IMR-90 (cell line): ENCODE measurements around the gene MAGI2. TPM values are rescaled to one million over a fixed set of nuclear protein-coding genes. Genes with fewer than 3 reads are reported as not detected.

ENCODE experiments used
- ATAC-seq: fragments of 200-7000 bp; cut with Tn5 transposase; 2 replicates; pipeline ENCODE4 v1.9.1; 2020; ENCODE audit warnings: low read depth, mild to moderate bottlenecking, moderate library complexity
- BruUV-seq: library from RNA; stranded (reverse); fragments of 400-500 nt; replicated peaks from 2 replicates; lab custom pipeline; 2021; lab: Mats Ljungman, UMichigan
- CTCF ChIA-PET: fragments of 300-600 bp; formaldehyde crosslinking; extraction: SDS; loops from one replicate; lab custom pipeline; 2021; ENCODE audit warnings: antibody characterized with exemption; lab: Yijun Ruan, JAX
- POLR2A ChIA-PET: fragments of 300-600 bp; sonication (Branson Sonifier 250); formaldehyde crosslinking; loops from one replicate; lab custom pipeline; 2022; ENCODE audit warnings: antibody characterized with exemption; ENCODE audit not compliant: unreplicated experiment; lab: Charles Lee
- DNase-seq: peaks from one replicate; pipeline ENCODE4 v3.0.0; 2013
- H2AFZ ChIP-seq: replicated peaks from 2 replicates; pipeline ENCODE3; 2013; ENCODE audit warnings: low read length, mild to moderate bottlenecking; ENCODE audit not compliant: poor library complexity
- H2AK5ac ChIP-seq: 2 replicates; pipeline ENCODE4 v1.6.1; 2013; ENCODE audit warnings: low read depth, low read length, inconsistent platforms
- H2AK9ac ChIP-seq: replicated peaks from 2 replicates; pipeline ENCODE3; 2013; ENCODE audit warnings: mild to moderate bottlenecking, low read depth, low read length, moderate library complexity; ENCODE audit not compliant: poor library complexity
- H2BK120ac ChIP-seq: 2 replicates; pipeline ENCODE4 v1.6.1; 2013; ENCODE audit warnings: low read depth, low read length, inconsistent platforms
- H2BK15ac ChIP-seq: 3 replicates; pipeline ENCODE4 v1.6.1; 2013; ENCODE audit warnings: low read depth, low read length, inconsistent platforms
- H2BK20ac ChIP-seq: 2 replicates; pipeline ENCODE4 v1.6.1; 2013; ENCODE audit warnings: low read depth, mild to moderate bottlenecking, inconsistent platforms, low read length, moderate library complexity
- H2BK5ac ChIP-seq: 2 replicates; pipeline ENCODE4 v1.6.1; 2013; ENCODE audit warnings: mild to moderate bottlenecking, low read depth, low read length, inconsistent platforms; ENCODE audit not compliant: poor library complexity, severe bottlenecking
- H3K14ac ChIP-seq: replicated peaks from 2 replicates; pipeline ENCODE4 v1.6.1; 2013; ENCODE audit warnings: low read depth, low read length, inconsistent platforms
- H3K18ac ChIP-seq: 2 replicates; pipeline ENCODE4 v1.6.1; 2013; ENCODE audit warnings: low read depth, low read length, control low read depth
- H3K23ac ChIP-seq: 2 replicates; pipeline ENCODE4 v1.6.1; 2013; ENCODE audit warnings: low read depth, low read length, inconsistent platforms
- H3K27ac ChIP-seq: 2 replicates; pipeline ENCODE4 v1.5.1; 2013; ENCODE audit warnings: mild to moderate bottlenecking, control low read depth, low read length; ENCODE audit not compliant: insufficient read depth
- H3K27me3 ChIP-seq: 2 replicates; pipeline ENCODE4 v1.6.1; 2013; ENCODE audit warnings: low read length; ENCODE audit not compliant: control insufficient read depth, insufficient read depth
- H3K36me3 ChIP-seq: 2 replicates; pipeline ENCODE4 v1.6.1; 2013; ENCODE audit warnings: low read length, mixed read lengths; ENCODE audit not compliant: control insufficient read depth, insufficient read depth
- H3K4ac ChIP-seq: 2 replicates; pipeline ENCODE4 v1.6.1; 2013; ENCODE audit warnings: low read depth, low read length, inconsistent platforms
- H3K4me1 ChIP-seq: 2 replicates; pipeline ENCODE4 v1.6.1; 2013; ENCODE audit warnings: low read length, mixed read lengths; ENCODE audit not compliant: control insufficient read depth, insufficient read depth
- H3K4me2 ChIP-seq: 2 replicates; pipeline ENCODE4 v1.6.1; 2013; ENCODE audit warnings: low read depth, mild to moderate bottlenecking, control low read depth, low read length, moderate library complexity
- H3K4me3 ChIP-seq: 2 replicates; pipeline ENCODE4 v1.5.1; 2013; ENCODE audit warnings: low read depth, mild to moderate bottlenecking, control low read depth, low read length, moderate library complexity; ENCODE audit not compliant: insufficient read depth
- H3K56ac ChIP-seq: 2 replicates; pipeline ENCODE4 v1.6.1; 2013; ENCODE audit warnings: low read length, inconsistent platforms; ENCODE audit not compliant: insufficient read depth; ENCODE audit errors: extremely low read depth
- H3K79me1 ChIP-seq, 2 experiments: 2 replicates each; pipeline ENCODE4 v1.6.1; 2013; ENCODE audit warnings: low read length in 2 of 2, inconsistent platforms in 1 of 2, low read depth in 1 of 2
- H3K9ac ChIP-seq: 2 replicates; pipeline ENCODE4 v1.6.1; 2013; ENCODE audit warnings: low read depth, low read length, control low read depth
- H3K9me1 ChIP-seq: 2 replicates; pipeline ENCODE4 v1.6.1; 2013; ENCODE audit warnings: low read length, inconsistent platforms; ENCODE audit not compliant: insufficient read depth
- H3K9me3 ChIP-seq: 2 replicates; pipeline ENCODE4 v1.6.1; 2013; ENCODE audit warnings: low read length; ENCODE audit not compliant: control insufficient read depth, insufficient read depth
- H4K20me1 ChIP-seq: 2 replicates; pipeline ENCODE4 v1.6.1; 2013; ENCODE audit warnings: low read length, inconsistent platforms; ENCODE audit not compliant: insufficient read depth
- H4K5ac ChIP-seq: 2 replicates; pipeline ENCODE4 v1.6.1; 2013; ENCODE audit warnings: mild to moderate bottlenecking, low read depth, low read length, control low read depth
- H4K8ac ChIP-seq, 2 experiments: 2 replicates each; pipeline ENCODE4 v1.6.1; 2013; ENCODE audit warnings: low read depth in 2 of 2, low read length in 2 of 2, control low read depth in 1 of 2, inconsistent platforms in 1 of 2
- H4K91ac ChIP-seq: 2 replicates; pipeline ENCODE4 v1.6.1; 2013; ENCODE audit warnings: low read depth, low read length, inconsistent platforms; ENCODE audit not compliant: insufficient read depth
- BHLHE40 ChIP-seq: fragments of 150-350 bp; IDR thresholded peaks from 2 replicates; pipeline ENCODE4 v1.6.1; 2016; ENCODE audit warnings: mild to moderate bottlenecking, low read depth, low read length
- MAFK ChIP-seq: IDR thresholded peaks from 2 replicates; pipeline ENCODE4 v1.6.1; 2012; ENCODE audit warnings: low read depth, low read length, improper control_type of control experiment
- MAZ ChIP-seq: IDR thresholded peaks from 2 replicates; pipeline ENCODE4 v1.6.1; 2012; ENCODE audit warnings: low read depth, mild to moderate bottlenecking, low read length, improper control_type of control experiment, moderate library complexity, borderline replicate concordance
- NFE2L2 ChIP-seq: fragments of 150-350 bp; IDR thresholded peaks from 2 replicates; pipeline ENCODE4 v1.6.1; 2016; ENCODE audit warnings: low read depth, mild to moderate bottlenecking, low read length
- POLR2A ChIP-seq: IDR thresholded peaks from 2 replicates; pipeline ENCODE4 v1.6.1; 2012; ENCODE audit warnings: mild to moderate bottlenecking, low read depth, low read length
- RFX5 ChIP-seq: IDR thresholded peaks from 2 replicates; pipeline ENCODE4 v1.8.0; 2012; ENCODE audit warnings: low read depth, mild to moderate bottlenecking, low read length, moderate library complexity
- SMC3 ChIP-seq: fragments of 150-350 bp; IDR thresholded peaks from 2 replicates; pipeline ENCODE4 v1.6.1; 2016; ENCODE audit warnings: low read depth, mild to moderate bottlenecking, antibody characterized with exemption, low read length, moderate library complexity
- USF2 ChIP-seq: fragments of 150-350 bp; IDR thresholded peaks from 2 replicates; pipeline ENCODE4 v1.6.1; 2017; ENCODE audit warnings: mild to moderate bottlenecking, antibody characterized with exemption, low read length, low read depth
- dilution Hi-C: fragments of 300-500 bp; cut with HindIII; formaldehyde crosslinking; loops from one replicate; pipeline ENCODE4 v1.14.3; 2018; ENCODE audit warnings: low sequenced_read_pairs; ENCODE audit not compliant: unreplicated experiment
- in situ Hi-C: fragments of 300-500 bp; cut with MboI; formaldehyde crosslinking; loops from 3 replicates; pipeline ENCODE4 v1.14.3; 2019; ENCODE audit warnings: low sequenced_read_pairs, inconsistent platforms, mixed read lengths
- intact Hi-C: fragments of 100-400 bp; cut with micrococcal nuclease; formaldehyde crosslinking; loops from 2 replicates; pipeline ENCODE4 v1.10.0; 2022
- microRNA-seq, 2 experiments: library from miRNA; stranded (forward) in 1 of 2; unstranded in 1 of 2; fragments of 10-50 nt in 1 of 2; fragments of <30 nt in 1 of 2; gene quantifications in 1 of 2; microRNA quantifications in 1 of 2; one replicate each; pipeline versions ENCODE3 to v1.1.0; 2013 to 2020; ENCODE audit not compliant: insufficient read depth in 1 of 2, insufficient read length in 1 of 2, unreplicated experiment in 1 of 2
- polyA plus RNA-seq, 3 experiments: library from polyadenylated mRNA; depleted of rRNA; stranded (reverse); fragments of >200 nt; gene quantifications; 2 replicates each; pipeline ENCODE4 v1.2.3, GENCODE V29; 2012; ENCODE audit warnings: low replicate concordance in 1 of 3
- small RNA-seq, 5 experiments: library from RNA; depleted of rRNA; stranded (forward); fragments of <200 nt; gene quantifications; one replicate each; pipeline ENCODE3, GENCODE V24; 2012
- total RNA-seq: library from RNA; depleted of rRNA; stranded (reverse); fragments of >200 nt; gene quantifications from 2 replicates; pipeline ENCODE4 v1.2.3, GENCODE V29; 2012

Gene MAGI2
- total and polyA plus RNA-seq, 2 of the 4 experiments (the other 2 are of a cell fraction): 2.5 to 17.9 TPM

- no peaks in the 10 kb centered on the region for H3K79me1 ChIP-seq
- H3K4me3 ChIP-seq: no peak overlapping the region
- H2AK9ac ChIP-seq: no peak overlapping the region
- H3K27ac ChIP-seq: no peak overlapping the region
- no peak overlapping the region for H3K4ac ChIP-seq
- no peak overlapping the region for H3K9ac ChIP-seq
- H2BK5ac ChIP-seq: no peak overlapping the region
- H3K14ac ChIP-seq: no peak overlapping the region
- no peak overlapping the region for H3K56ac ChIP-seq
- CTCF ChIA-PET: interaction anchor here (0.6 kb wide), 1 partner anchor 53 kb away, joined by 5 read pairs; no protein-coding TSS in a partner anchor
- H2BK20ac ChIP-seq: no peak overlapping the region
- H3K36me3 ChIP-seq: no peaks in the 10 kb centered on the region
- H4K20me1 ChIP-seq: no peaks in the 10 kb centered on the region
- H4K8ac ChIP-seq: no peak overlapping the region
- H3K9me1 ChIP-seq: no peaks in the 10 kb centered on the region
- no peak overlapping the region for H3K4me2 ChIP-seq
- H4K91ac ChIP-seq: no peak overlapping the region
- no peak overlapping the region for H2AK5ac ChIP-seq
- H2BK15ac ChIP-seq: no peak overlapping the region
- DNase-seq (no peak), ATAC-seq (no peak)
- in situ Hi-C loops: no loop called here
- H3K4me1 ChIP-seq: no peaks in the 10 kb centered on the region
- no peak for TF ChIP-seq MAZ
- no peak for TF ChIP-seq BHLHE40
- TF ChIP-seq POLR2A: no peak
- no peak for TF ChIP-seq RFX5
- no peak for TF ChIP-seq NFE2L2
- TF ChIP-seq SMC3: no peak
- no peak for TF ChIP-seq MAFK
- TF ChIP-seq USF2: no peak
- intact Hi-C loops: no loop called here
- no peaks in the 10 kb centered on the region for H3K9me3 ChIP-seq
- dilution Hi-C loops: no loop called here
- no peak overlapping the region for H3K23ac ChIP-seq
- POLR2A ChIA-PET: interaction anchor here (0.6 kb wide), 1 partner anchor 75 kb away, joined by 3 read pairs; no protein-coding TSS in a partner anchor
- no peak overlapping the region for H2AFZ ChIP-seq
- BruUV-seq: no TSS peak
- no peak overlapping the region for H3K18ac ChIP-seq
- H2BK120ac ChIP-seq: no peak overlapping the region
- H4K5ac ChIP-seq: no peak overlapping the region
- no peaks in the 10 kb centered on the region for H3K27me3 ChIP-seq
Observed at GRCh38 chr7:77967429-77967828, 1486.0 kb downstream of the MAGI2 start.

Small RNA genes lying within 50 kb of the gene (microRNA-seq; reads per million reads assigned to microRNA genes)
- gene RNU6-337P (ENCODE audit: insufficient read depth, insufficient read length) (not detected), gene RNU6-530P (ENCODE audit: insufficient read depth, insufficient read length) (not detected)

Small RNA genes lying within 50 kb of the gene (small RNA-seq; reads per million reads assigned to genes)
- gene RNU6-337P (0 to 0.60 (median 0) reads per million in 5 experiments), gene RNU6-530P (0 reads per million in 5 experiments)
